IPS-15b (cell line): Measurements from ENCODE around the gene DMRTC1B.
"Not testable (repeated sequence)": the region's sequence is repeated elsewhere in the genome, so short reads cannot be mapped to it uniquely, and the experiment has no call there.

Experiments
- H3K27me3 ChIP-seq: one replicate; pipeline ENCODE4 v1.6.1; 2013; ENCODE audit warnings: low read length; ENCODE audit not compliant: control insufficient read depth, insufficient read depth
- H3K36me3 ChIP-seq: one replicate; pipeline ENCODE4 v1.6.1; 2013; ENCODE audit warnings: low read length; ENCODE audit not compliant: control insufficient read depth, insufficient read depth
- H3K4me1 ChIP-seq: one replicate; pipeline ENCODE4 v1.6.1; 2013; ENCODE audit warnings: mild to moderate bottlenecking, low read length; ENCODE audit not compliant: control insufficient read depth, insufficient read depth
- H3K4me3 ChIP-seq: one replicate; pipeline ENCODE4 v1.5.1; 2013; ENCODE audit warnings: low read depth, low read length
- H3K9ac ChIP-seq: one replicate; pipeline ENCODE4 v1.6.1; 2013; ENCODE audit warnings: low read depth, mild to moderate bottlenecking, low read length
- H3K9me3 ChIP-seq: one replicate; pipeline ENCODE4 v1.6.1; 2013; ENCODE audit warnings: mild to moderate bottlenecking, low read length; ENCODE audit not compliant: control insufficient read depth, insufficient read depth

The DMRTC1B gene

GRCh38 chrX:72788142-72788541 lies 11.5 kb downstream of the DMRTC1B start:
- H3K9ac ChIP-seq, H3K4me3 ChIP-seq, H3K36me3 ChIP-seq, H3K27me3 ChIP-seq, H3K4me1 ChIP-seq, H3K9me3 ChIP-seq: not testable (repeated sequence)

GRCh38 chrX:72790390-72790789 lies 13.7 kb downstream of the DMRTC1B start:
- not testable (repeated sequence) for H3K4me3 ChIP-seq, H3K9me3 ChIP-seq, H3K27me3 ChIP-seq, H3K36me3 ChIP-seq, H3K9ac ChIP-seq, H3K4me1 ChIP-seq

- not testable (repeated sequence) for H3K4me1 ChIP-seq, H3K9ac ChIP-seq, H3K27me3 ChIP-seq, H3K36me3 ChIP-seq, H3K4me3 ChIP-seq, H3K9me3 ChIP-seq
Measured at GRCh38 chrX:72808110-72808509, 31.4 kb downstream of the DMRTC1B start, which contains the start of gene FAM236D. Gene FAM236D (minus strand): TSS chrX:72808210. CDS start chrX:72808110, 100 bp downstream.

- H3K9ac ChIP-seq, H3K4me3 ChIP-seq, H3K36me3 ChIP-seq, H3K27me3 ChIP-seq, H3K4me1 ChIP-seq, H3K9me3 ChIP-seq: not testable (repeated sequence)
Measured at GRCh38 chrX:72830701-72831100, 54.0 kb downstream of the DMRTC1B start.

- not testable (repeated sequence) for H3K4me1 ChIP-seq, H3K36me3 ChIP-seq, H3K27me3 ChIP-seq, H3K9ac ChIP-seq, H3K9me3 ChIP-seq, H3K4me3 ChIP-seq
Measured at GRCh38 chrX:72837532-72837931, 60.8 kb downstream of the DMRTC1B start.

- not testable (repeated sequence) for H3K4me1 ChIP-seq, H3K9me3 ChIP-seq, H3K36me3 ChIP-seq, H3K27me3 ChIP-seq, H3K9ac ChIP-seq, H3K4me3 ChIP-seq
Measured at GRCh38 chrX:72882898-72883297, 106.2 kb downstream of the DMRTC1B start.

- H3K4me3 ChIP-seq, H3K36me3 ChIP-seq, H3K27me3 ChIP-seq, H3K9ac ChIP-seq, H3K4me1 ChIP-seq, H3K9me3 ChIP-seq: not testable (repeated sequence)
Measured at GRCh38 chrX:72889740-72890139, 113.0 kb downstream of the DMRTC1B start.
